Breast epithelium (tissue), 3 donors: ENCODE measurements around the gene PHLPP2.

Experiments used
- POLR2A ChIP-seq: fragments of 450-650 bp; IDR thresholded peaks from one replicate; pipeline ENCODE4 v1.6.1; 2016; ENCODE audit warnings: antibody characterized with exemption, mild to moderate bottlenecking, moderate library complexity
- TF ChIP-seq, protein P1 (sequence below), 3 donors: fragments of 450-650 bp; IDR thresholded peaks; one replicate each; pipeline ENCODE4 v1.5.1; 2016 to 2017; ENCODE audit warnings: antibody characterized with exemption in 3 of 3, mild to moderate bottlenecking in 3 of 3, moderate library complexity in 3 of 3

DNA sequence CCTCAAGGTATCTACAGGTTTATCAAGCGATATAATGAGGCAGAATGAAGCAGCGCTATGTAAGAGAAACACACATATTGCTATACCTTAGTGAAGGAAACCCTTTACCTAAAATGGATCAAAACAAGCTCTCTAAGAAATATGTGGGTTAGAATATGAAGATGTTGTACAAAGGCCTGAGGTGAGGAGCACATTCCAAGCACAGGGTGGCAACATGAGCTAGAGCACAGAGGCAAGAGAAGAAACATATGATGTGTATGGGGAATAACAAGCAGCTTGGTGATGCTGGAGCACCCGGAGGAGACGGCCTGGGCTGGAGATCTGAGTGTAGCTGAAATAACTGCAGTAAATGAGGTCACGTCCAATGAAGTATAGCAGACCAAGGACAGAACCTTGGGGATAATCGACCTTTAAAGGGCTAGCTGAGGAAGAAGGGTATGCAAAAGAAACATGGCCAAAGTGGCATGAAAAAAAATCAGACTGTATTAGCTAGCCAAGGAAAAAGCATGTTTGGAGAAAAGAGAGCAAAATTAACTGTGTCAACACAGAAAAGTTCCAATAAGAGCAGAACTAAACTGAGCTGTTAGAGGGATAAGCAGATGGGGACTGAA, 54.5 kb downstream of the PHLPP2 start:
- TF ChIP-seq, protein P1, sequence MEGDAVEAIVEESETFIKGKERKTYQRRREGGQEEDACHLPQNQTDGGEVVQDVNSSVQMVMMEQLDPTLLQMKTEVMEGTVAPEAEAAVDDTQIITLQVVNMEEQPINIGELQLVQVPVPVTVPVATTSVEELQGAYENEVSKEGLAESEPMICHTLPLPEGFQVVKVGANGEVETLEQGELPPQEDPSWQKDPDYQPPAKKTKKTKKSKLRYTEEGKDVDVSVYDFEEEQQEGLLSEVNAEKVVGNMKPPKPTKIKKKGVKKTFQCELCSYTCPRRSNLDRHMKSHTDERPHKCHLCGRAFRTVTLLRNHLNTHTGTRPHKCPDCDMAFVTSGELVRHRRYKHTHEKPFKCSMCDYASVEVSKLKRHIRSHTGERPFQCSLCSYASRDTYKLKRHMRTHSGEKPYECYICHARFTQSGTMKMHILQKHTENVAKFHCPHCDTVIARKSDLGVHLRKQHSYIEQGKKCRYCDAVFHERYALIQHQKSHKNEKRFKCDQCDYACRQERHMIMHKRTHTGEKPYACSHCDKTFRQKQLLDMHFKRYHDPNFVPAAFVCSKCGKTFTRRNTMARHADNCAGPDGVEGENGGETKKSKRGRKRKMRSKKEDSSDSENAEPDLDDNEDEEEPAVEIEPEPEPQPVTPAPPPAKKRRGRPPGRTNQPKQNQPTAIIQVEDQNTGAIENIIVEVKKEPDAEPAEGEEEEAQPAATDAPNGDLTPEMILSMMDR (IDR thresholded peaks at IDR 0.05) = no peak
- TF ChIP-seq POLR2A = no peak
